Panc1 (cell line): ENCODE results near the gene UBE2G2. TPM values are rescaled to one million over a fixed set of nuclear protein-coding genes. Genes with fewer than 3 reads are reported as not detected.
"Not testable (repeated sequence)": the region's sequence is repeated elsewhere in the genome, so short reads cannot be mapped to it uniquely, and the experiment has no call there.

Experiments
- ATAC-seq: fragments of 200-7000 bp; cut with Tn5 transposase; 2 replicates; pipeline ENCODE4 v1.9.1; 2020; ENCODE audit warnings: mild to moderate bottlenecking, moderate library complexity
- BruUV-seq: library from RNA; stranded (reverse); fragments of 400-500 nt; replicated peaks from 2 replicates; lab custom pipeline; 2021; lab: Mats Ljungman, UMichigan
- CTCF ChIA-PET: fragments of 300-600 bp; sonication (Branson Sonifier 250); formaldehyde crosslinking; loops from one replicate; lab custom pipeline; 2022; ENCODE audit warnings: antibody characterized with exemption; lab: Charles Lee
- POLR2A ChIA-PET: fragments of 300-600 bp; sonication (Branson Sonifier 250); formaldehyde crosslinking; loops from one replicate; lab custom pipeline; 2022; ENCODE audit warnings: antibody characterized with exemption; lab: Charles Lee
- DNase-seq: peaks from one replicate; pipeline ENCODE4 v3.0.0-alpha.2; 2010; ENCODE audit warnings: low read depth, low spot score
- H3K27ac ChIP-seq: 2 replicates; pipeline ENCODE4 v1.5.1; 2011; ENCODE audit warnings: mild to moderate bottlenecking, low read length, inconsistent platforms
- H3K27me3 ChIP-seq: fragments of 200-500 bp; sonication (Bioruptor generic); 2 replicates; pipeline ENCODE4 v1.6.0; 2014; ENCODE audit warnings: low read length, inconsistent platforms; ENCODE audit not compliant: control insufficient read depth, insufficient read depth
- H3K36me3 ChIP-seq: fragments of 200-500 bp; sonication (Bioruptor generic); 2 replicates; pipeline ENCODE4 v1.5.1; 2014; ENCODE audit warnings: inconsistent platforms, mild to moderate bottlenecking, low read length, moderate library complexity; ENCODE audit not compliant: control insufficient read depth, insufficient read depth
- H3K4me1 ChIP-seq: 2 replicates; pipeline ENCODE4 v1.5.1; 2011; ENCODE audit warnings: inconsistent platforms, mild to moderate bottlenecking, low read length, moderate library complexity; ENCODE audit not compliant: control insufficient read depth, insufficient read depth
- H3K4me3 ChIP-seq, 2 experiments: 2 replicates each; pipeline ENCODE4 v1.5.1; 2011 to 2012; ENCODE audit warnings: low read depth in 2 of 2, low read length in 2 of 2, mild to moderate bottlenecking in 2 of 2, inconsistent platforms in 1 of 2, moderate library complexity in 1 of 2
- H3K9me3 ChIP-seq: fragments of 200-500 bp; sonication (Bioruptor generic); 2 replicates; pipeline ENCODE4 v1.5.1; 2014; ENCODE audit warnings: low read depth, mild to moderate bottlenecking, inconsistent platforms, low read length, moderate library complexity; ENCODE audit not compliant: control insufficient read depth, insufficient read depth
- POLR2AphosphoS5 ChIP-seq: IDR thresholded peaks from 2 replicates; pipeline ENCODE4 v1.6.1; 2012; ENCODE audit warnings: mild to moderate bottlenecking, low read depth, low read length, moderate library complexity
- REST ChIP-seq, 2 experiments: IDR thresholded peaks; 2 replicates each; pipeline ENCODE4 v1.6.1; 2011 to 2012; ENCODE audit warnings: low read depth in 2 of 2, control low read depth in 1 of 2, low read length in 1 of 2, mild to moderate bottlenecking in 1 of 2, moderate library complexity in 1 of 2; ENCODE audit not compliant: insufficient read depth in 1 of 2
- SIN3A ChIP-seq: IDR thresholded peaks from 2 replicates; pipeline ENCODE4 v1.6.1; 2012; ENCODE audit warnings: low read depth, mild to moderate bottlenecking, low read length, moderate library complexity, borderline replicate concordance; ENCODE audit not compliant: insufficient read depth
- TCF7L2 ChIP-seq: IDR thresholded peaks from 2 replicates; pipeline ENCODE4 v1.6.1; 2011; ENCODE audit warnings: mild to moderate bottlenecking, low read depth, low read length, inconsistent platforms
- in situ Hi-C: cut with HindIII; loops from 2 replicates; pipeline ENCODE4 v1.10.0; 2016; ENCODE audit warnings: low sequenced_read_pairs, low pct_unique_long_range_greater_than_20kb
- intact Hi-C: fragments of 100-400 bp; cut with micrococcal nuclease; formaldehyde crosslinking; loops from one replicate; pipeline ENCODE4 v1.10.0; 2022; ENCODE audit not compliant: unreplicated experiment
- total RNA-seq: library from RNA; stranded (reverse); gene quantifications from one replicate; pipeline ENCODE4 v1.2.1, GENCODE V29; 2021; ENCODE audit not compliant: unreplicated experiment
- TF ChIP-seq, protein P1 (sequence below): fragments of 450-650 bp; IDR thresholded peaks from 2 replicates; pipeline ENCODE4 v1.5.1; 2017; ENCODE audit warnings: mild to moderate bottlenecking

Gene UBE2G2
- total RNA-seq, 1 experiment from 2014 or later = 77.4 TPM

- Histone ChIP-seq H3K4me1 (peaks cover 5% of the 10 kb centered on the region; the same call in 1 of the 2 replicates), H3K9me3 (peaks cover 5% of the 10 kb centered on the region; the same call in 1 of the 2 replicates), H3K27me3 (no peaks in the 10 kb centered on the region), H3K27ac (no peak overlapping the region), H3K4me3 (no peak overlapping the region), H3K36me3 (no peaks in the 10 kb centered on the region)
- in situ Hi-C loops = no loop called here
- intact Hi-C loops = no loop called here
- CTCF ChIA-PET = no interaction called here
- POLR2A ChIA-PET = no interaction called here
- no peak for TF ChIP-seq POLR2AphosphoS5
- TF ChIP-seq SIN3A = no peak
- TF ChIP-seq, protein P1, sequence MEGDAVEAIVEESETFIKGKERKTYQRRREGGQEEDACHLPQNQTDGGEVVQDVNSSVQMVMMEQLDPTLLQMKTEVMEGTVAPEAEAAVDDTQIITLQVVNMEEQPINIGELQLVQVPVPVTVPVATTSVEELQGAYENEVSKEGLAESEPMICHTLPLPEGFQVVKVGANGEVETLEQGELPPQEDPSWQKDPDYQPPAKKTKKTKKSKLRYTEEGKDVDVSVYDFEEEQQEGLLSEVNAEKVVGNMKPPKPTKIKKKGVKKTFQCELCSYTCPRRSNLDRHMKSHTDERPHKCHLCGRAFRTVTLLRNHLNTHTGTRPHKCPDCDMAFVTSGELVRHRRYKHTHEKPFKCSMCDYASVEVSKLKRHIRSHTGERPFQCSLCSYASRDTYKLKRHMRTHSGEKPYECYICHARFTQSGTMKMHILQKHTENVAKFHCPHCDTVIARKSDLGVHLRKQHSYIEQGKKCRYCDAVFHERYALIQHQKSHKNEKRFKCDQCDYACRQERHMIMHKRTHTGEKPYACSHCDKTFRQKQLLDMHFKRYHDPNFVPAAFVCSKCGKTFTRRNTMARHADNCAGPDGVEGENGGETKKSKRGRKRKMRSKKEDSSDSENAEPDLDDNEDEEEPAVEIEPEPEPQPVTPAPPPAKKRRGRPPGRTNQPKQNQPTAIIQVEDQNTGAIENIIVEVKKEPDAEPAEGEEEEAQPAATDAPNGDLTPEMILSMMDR = no peak
- no peak for TF ChIP-seq REST (IDR thresholded peaks at IDR 0.05; ENCODE audit: insufficient read depth in 1 of 2, low read depth in 2 of 2, low read length in 1 of 2)
- TF ChIP-seq TCF7L2 = no peak
- ATAC-seq = no peak
- BruUV-seq = no TSS peak
- no peak for DNase-seq
Measured at GRCh38 chr21:44833663-44834062, 32.0 kb upstream of the UBE2G2 start.

GRCh38 chr21:44832516-44833255, 31.1 kb upstream of the UBE2G2 start:
- H3K4me3 ChIP-seq, H3K27ac ChIP-seq, BruUV-seq, ATAC-seq, H3K9me3 ChIP-seq, H3K4me1 ChIP-seq, intact Hi-C loops, DNase-seq, POLR2A ChIA-PET, H3K27me3 ChIP-seq, in situ Hi-C loops, H3K36me3 ChIP-seq: not testable (repeated sequence)
- CTCF ChIA-PET = interaction anchor here (0.6 kb wide), 1 partner anchor 99 kb away, joined by 8 read pairs; no protein-coding TSS in a partner anchor

GRCh38 chr21:44831227-44831860, 29.7 kb upstream of the UBE2G2 start:
- Histone ChIP-seq H3K36me3 (no peaks in the 10 kb centered on the region), H3K9me3 (peaks cover 10% of the 10 kb centered on the region; the same call in 1 of the 2 replicates), H3K27me3 (no peaks in the 10 kb centered on the region), H3K4me3 (no peak overlapping the region), H3K4me1 (no peaks in the 10 kb centered on the region), H3K27ac (no peak overlapping the region)
- DNase-seq = no peak
- ChIA-PET CTCF (no interaction called here), POLR2A (no interaction called here)
- BruUV-seq = no TSS peak
- no peak for ATAC-seq
- TF ChIP-seq SIN3A (no peak), TCF7L2 (no peak), REST (IDR thresholded peaks at IDR 0.05; ENCODE audit: insufficient read depth in 1 of 2, low read depth in 2 of 2, low read length in 1 of 2) (no peak), POLR2AphosphoS5 (no peak)
- TF ChIP-seq, protein P1 = no peak
- intact Hi-C loops (no loop called here), in situ Hi-C loops (no loop called here)
